GM12878 (cell line): ENCODE results near the gene ZNF75A.

ENCODE experiments used
- DPF2 ChIP-seq: fragments of 450-650 bp; IDR thresholded peaks from 2 replicates; pipeline ENCODE4 v1.6.1; 2017; ENCODE audit warnings: mild to moderate bottlenecking
- EP300 ChIP-seq, 2 experiments: fragments of 150-350 bp in 1 of 2; IDR thresholded peaks; 2 replicates each; pipeline ENCODE4 v1.6.1; 2011 to 2012; ENCODE audit warnings: low read depth in 2 of 2, low read length in 2 of 2, borderline replicate concordance in 1 of 2, improper control_type of control experiment in 1 of 2, inconsistent platforms in 1 of 2; ENCODE audit not compliant: control insufficient read depth in 1 of 2
- EZH2 ChIP-seq: IDR thresholded peaks from 2 replicates; pipeline ENCODE4 v1.6.1; 2012; ENCODE audit warnings: low read depth, mild to moderate bottlenecking, control low read depth, inconsistent platforms, low read length, borderline replicate concordance; ENCODE audit not compliant: control insufficient read depth
- POU2F2 ChIP-seq: IDR thresholded peaks from 3 replicates; pipeline ENCODE4 v1.6.1; 2011; ENCODE audit warnings: low read depth, mild to moderate bottlenecking, low read length, borderline replicate concordance
- RCOR1 ChIP-seq: conservative IDR thresholded peaks from 2 replicates; pipeline ENCODE4 v1.6.1; 2012; ENCODE audit warnings: low read depth, low read length, improper control_type of control experiment
- SMARCA5 ChIP-seq: fragments of 450-650 bp; IDR thresholded peaks from 2 replicates; pipeline ENCODE4 v1.6.1; 2017; ENCODE audit warnings: mild to moderate bottlenecking
- SREBF2 ChIP-seq: IDR thresholded peaks from 2 replicates; pipeline ENCODE4 v1.6.1; 2012; ENCODE audit warnings: mild to moderate bottlenecking, low read length
- TBL1XR1 ChIP-seq: IDR thresholded peaks from 2 replicates; pipeline ENCODE4 v1.6.1; 2012; ENCODE audit warnings: low read depth, low read length, improper control_type of control experiment
- ZNF274 ChIP-seq: IDR thresholded peaks from one replicate; pipeline ENCODE4 v1.8.0; 2011; ENCODE audit not compliant: insufficient read length, insufficient read depth
- TF ChIP-seq, protein P1 (sequence below), 3 experiments: IDR thresholded peaks in 2 of 3; conservative IDR thresholded peaks in 1 of 3; 2 replicates each; pipeline ENCODE4 v1.5.1; 2011; ENCODE audit warnings: low read depth in 3 of 3, low read length in 3 of 3, mild to moderate bottlenecking in 3 of 3, control low read depth in 2 of 3, moderate library complexity in 2 of 3, inconsistent platforms in 1 of 3, mixed read lengths in 1 of 3; ENCODE audit not compliant: control insufficient read depth in 2 of 3, insufficient read depth in 1 of 3; ENCODE audit errors: extremely low read depth in 1 of 3
- TF ChIP-seq, protein P2 (sequence below): IDR thresholded peaks from 2 replicates; pipeline ENCODE4 v1.6.1; 2011; ENCODE audit warnings: mild to moderate bottlenecking, low read depth, low read length, moderate library complexity; ENCODE audit not compliant: insufficient replicate concordance

DNA sequence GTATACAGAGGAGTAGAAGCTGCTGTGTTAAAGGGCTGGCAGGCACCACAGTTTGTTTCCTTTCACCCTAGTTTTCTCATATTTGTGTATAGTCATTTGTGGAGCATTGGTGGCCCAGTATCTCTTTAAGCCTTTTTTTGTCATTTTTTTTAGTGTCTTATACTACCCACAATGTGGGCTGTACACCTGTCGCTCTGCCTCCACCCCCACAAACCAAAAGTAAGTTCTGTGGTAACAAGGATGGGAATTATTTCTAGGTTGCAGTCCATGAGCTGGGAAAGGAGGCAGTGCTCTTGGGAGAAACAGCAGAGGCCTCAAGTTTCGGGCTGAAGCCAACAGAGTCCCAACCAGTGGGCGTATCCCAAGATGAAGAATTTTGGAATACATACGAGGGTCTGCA, 6.2 kb downstream of the ZNF75A start:
- TF ChIP-seq TBL1XR1 (no peak), DPF2 (no peak), POU2F2 (no peak), RCOR1 (no peak), SMARCA5 (no peak), ZNF274 (no peak), SREBF2 (no peak), EP300 (IDR thresholded peaks at IDR 0.05; ENCODE audit: borderline replicate concordance in 1 of 2, control insufficient read depth in 1 of 2, low read depth in 2 of 2, low read length in 2 of 2) (no peak), EZH2 (no peak)
- TF ChIP-seq, protein P1, sequence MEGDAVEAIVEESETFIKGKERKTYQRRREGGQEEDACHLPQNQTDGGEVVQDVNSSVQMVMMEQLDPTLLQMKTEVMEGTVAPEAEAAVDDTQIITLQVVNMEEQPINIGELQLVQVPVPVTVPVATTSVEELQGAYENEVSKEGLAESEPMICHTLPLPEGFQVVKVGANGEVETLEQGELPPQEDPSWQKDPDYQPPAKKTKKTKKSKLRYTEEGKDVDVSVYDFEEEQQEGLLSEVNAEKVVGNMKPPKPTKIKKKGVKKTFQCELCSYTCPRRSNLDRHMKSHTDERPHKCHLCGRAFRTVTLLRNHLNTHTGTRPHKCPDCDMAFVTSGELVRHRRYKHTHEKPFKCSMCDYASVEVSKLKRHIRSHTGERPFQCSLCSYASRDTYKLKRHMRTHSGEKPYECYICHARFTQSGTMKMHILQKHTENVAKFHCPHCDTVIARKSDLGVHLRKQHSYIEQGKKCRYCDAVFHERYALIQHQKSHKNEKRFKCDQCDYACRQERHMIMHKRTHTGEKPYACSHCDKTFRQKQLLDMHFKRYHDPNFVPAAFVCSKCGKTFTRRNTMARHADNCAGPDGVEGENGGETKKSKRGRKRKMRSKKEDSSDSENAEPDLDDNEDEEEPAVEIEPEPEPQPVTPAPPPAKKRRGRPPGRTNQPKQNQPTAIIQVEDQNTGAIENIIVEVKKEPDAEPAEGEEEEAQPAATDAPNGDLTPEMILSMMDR (IDR thresholded peaks at IDR 0.05 in 2 of 3, conservative IDR thresholded peaks at IDR 0.05 in 1 of 3; ENCODE audit: control insufficient read depth in 2 of 3, extremely low read depth in 1 of 3, insufficient read depth in 1 of 3, low read depth in 3 of 3, low read length in 3 of 3) = no peak
- TF ChIP-seq, protein P2, sequence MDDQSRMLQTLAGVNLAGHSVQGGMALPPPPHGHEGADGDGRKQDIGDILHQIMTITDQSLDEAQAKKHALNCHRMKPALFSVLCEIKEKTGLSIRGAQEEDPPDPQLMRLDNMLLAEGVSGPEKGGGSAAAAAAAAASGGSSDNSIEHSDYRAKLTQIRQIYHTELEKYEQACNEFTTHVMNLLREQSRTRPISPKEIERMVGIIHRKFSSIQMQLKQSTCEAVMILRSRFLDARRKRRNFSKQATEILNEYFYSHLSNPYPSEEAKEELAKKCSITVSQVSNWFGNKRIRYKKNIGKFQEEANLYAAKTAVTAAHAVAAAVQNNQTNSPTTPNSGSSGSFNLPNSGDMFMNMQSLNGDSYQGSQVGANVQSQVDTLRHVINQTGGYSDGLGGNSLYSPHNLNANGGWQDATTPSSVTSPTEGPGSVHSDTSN = no peak
